SK-N-SH treated with all-trans-retinoic acid at 6 μM for 48 hours (cell line): ENCODE measurements around the gene ROBO1.

ENCODE experiments used
- ATAC-seq: fragments of 200-7000 bp; cut with Tn5 transposase; 3 replicates; pipeline ENCODE4 v1.9.1; 2020; ENCODE audit warnings: mild to moderate bottlenecking, moderate library complexity
- ARNTL ChIP-seq: fragments of 450-650 bp; formaldehyde crosslinking; IDR thresholded peaks from 2 replicates; pipeline ENCODE4 v1.5.0; 2020; ENCODE audit warnings: low read depth, mild to moderate bottlenecking, moderate library complexity, borderline replicate concordance
- CSDC2 ChIP-seq: fragments of 250-450 bp; sonication (Bioruptor Pico); IDR thresholded peaks from 2 replicates; pipeline ENCODE4 v1.5.0; 2020; ENCODE audit warnings: mild to moderate bottlenecking, moderate library complexity
- CSRNP3 ChIP-seq: fragments of 250-450 bp; sonication (Bioruptor Pico); IDR thresholded peaks from 2 replicates; pipeline ENCODE4 v1.5.1; 2021; ENCODE audit warnings: mild to moderate bottlenecking, moderate library complexity
- ESRRG ChIP-seq: fragments of 250-450 bp; sonication (Bioruptor Pico); IDR thresholded peaks from 2 replicates; pipeline ENCODE4 v1.6.1; 2021; ENCODE audit warnings: mild to moderate bottlenecking
- GLIS3 ChIP-seq: fragments of 250-450 bp; sonication (Bioruptor Pico); IDR thresholded peaks from 2 replicates; pipeline ENCODE4 v1.5.0; 2020; ENCODE audit warnings: mild to moderate bottlenecking, moderate library complexity
- ISL1 ChIP-seq: fragments of 250-450 bp; sonication (Bioruptor Pico); IDR thresholded peaks from 2 replicates; pipeline ENCODE4 v2.1.2; 2022; ENCODE audit warnings: mild to moderate bottlenecking, moderate library complexity
- OSR1 ChIP-seq: fragments of 250-450 bp; sonication (Bioruptor Pico); IDR thresholded peaks from 2 replicates; pipeline ENCODE4 v1.8.0; 2022; ENCODE audit warnings: moderate library complexity, mild to moderate bottlenecking, inconsistent platforms
- PPARA ChIP-seq: fragments of 250-450 bp; sonication (Bioruptor Pico); IDR thresholded peaks from 2 replicates; pipeline ENCODE4 v1.5.0; 2020; ENCODE audit warnings: mild to moderate bottlenecking, borderline replicate concordance
- RARB ChIP-seq: fragments of 250-450 bp; sonication (Bioruptor Pico); IDR thresholded peaks from 2 replicates; pipeline ENCODE4 v1.8.0; 2021; ENCODE audit warnings: mild to moderate bottlenecking, moderate library complexity
- SNAI2 ChIP-seq: fragments of 250-450 bp; sonication (Bioruptor Pico); IDR thresholded peaks from 2 replicates; pipeline ENCODE4 v1.5.0; 2020; ENCODE audit warnings: mild to moderate bottlenecking, moderate library complexity
- TCF4 ChIP-seq: fragments of 250-450 bp; sonication (Bioruptor Pico); IDR thresholded peaks from 2 replicates; pipeline ENCODE4 v1.8.0; 2021; ENCODE audit warnings: mild to moderate bottlenecking, moderate library complexity, borderline replicate concordance
- ZC3H10 ChIP-seq: fragments of 250-450 bp; sonication (Bioruptor Pico); IDR thresholded peaks from 2 replicates; pipeline ENCODE4 v1.5.1; 2021; ENCODE audit warnings: mild to moderate bottlenecking, moderate library complexity
- ZFP3 ChIP-seq: fragments of 250-450 bp; sonication (Bioruptor Pico); IDR thresholded peaks from 2 replicates; pipeline ENCODE4 v1.5.0; 2020; ENCODE audit warnings: mild to moderate bottlenecking, moderate library complexity
- ZFP30 ChIP-seq: fragments of 450-650 bp; formaldehyde crosslinking; IDR thresholded peaks from 2 replicates; pipeline ENCODE4 v1.5.0; 2022; ENCODE audit warnings: mild to moderate bottlenecking, moderate library complexity
- ZNF565 ChIP-seq: fragments of 450-650 bp; formaldehyde crosslinking; conservative IDR thresholded peaks from 2 replicates; pipeline ENCODE4 v1.5.0; 2020; ENCODE audit warnings: low read depth, mild to moderate bottlenecking, moderate library complexity
- ZNF70 ChIP-seq: fragments of 450-650 bp; formaldehyde crosslinking; IDR thresholded peaks from 2 replicates; pipeline ENCODE4 v1.5.0; 2020; ENCODE audit warnings: mild to moderate bottlenecking, moderate library complexity
- ZNF8 ChIP-seq: fragments of 450-650 bp; formaldehyde crosslinking; IDR thresholded peaks from 2 replicates; pipeline ENCODE4 v1.5.0; 2020; ENCODE audit warnings: mild to moderate bottlenecking, moderate library complexity
- TF ChIP-seq, protein P1 (sequence below): fragments of 250-450 bp; sonication (Bioruptor Pico); IDR thresholded peaks from 2 replicates; pipeline ENCODE4 v1.8.0; 2020; ENCODE audit warnings: mild to moderate bottlenecking, moderate library complexity, borderline replicate concordance
- TF ChIP-seq, protein P2 (sequence below): fragments of 250-450 bp; sonication (Bioruptor Pico); IDR thresholded peaks from 2 replicates; pipeline ENCODE4 v1.5.0; 2020; ENCODE audit warnings: mild to moderate bottlenecking, moderate library complexity
- TF ChIP-seq, protein P3 (sequence below): fragments of 250-450 bp; sonication (Bioruptor Pico); IDR thresholded peaks from 2 replicates; pipeline ENCODE4 v1.8.0; 2021; ENCODE audit warnings: low read depth, mild to moderate bottlenecking, moderate library complexity, borderline replicate concordance
- TF ChIP-seq, protein P4 (sequence below): fragments of 250-450 bp; sonication (Bioruptor Pico); IDR thresholded peaks from 2 replicates; pipeline ENCODE4 v1.5.1; 2020; ENCODE audit warnings: low read depth, mild to moderate bottlenecking, moderate library complexity

The ROBO1 gene

DNA sequence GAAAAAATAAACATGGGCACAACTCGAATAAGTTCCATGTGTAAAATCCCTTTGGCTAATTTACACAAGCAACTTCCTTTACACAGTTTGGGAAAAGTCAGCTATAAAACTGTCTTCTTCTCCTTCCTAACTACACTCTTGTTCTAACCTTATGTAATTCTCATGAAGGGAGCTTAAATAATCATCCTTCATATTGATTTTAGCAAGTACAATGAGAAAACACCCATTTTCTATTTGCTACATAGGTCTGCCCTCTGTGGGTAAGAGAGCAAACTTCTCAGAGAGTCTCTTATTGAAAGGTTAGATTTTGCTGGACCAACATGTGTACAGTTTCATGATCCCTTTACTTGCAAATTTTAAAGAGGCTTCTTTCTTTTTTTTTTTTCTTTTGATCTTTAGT lies 398.5 kb downstream of the ROBO1 start (continued):
- TF ChIP-seq, protein P1, sequence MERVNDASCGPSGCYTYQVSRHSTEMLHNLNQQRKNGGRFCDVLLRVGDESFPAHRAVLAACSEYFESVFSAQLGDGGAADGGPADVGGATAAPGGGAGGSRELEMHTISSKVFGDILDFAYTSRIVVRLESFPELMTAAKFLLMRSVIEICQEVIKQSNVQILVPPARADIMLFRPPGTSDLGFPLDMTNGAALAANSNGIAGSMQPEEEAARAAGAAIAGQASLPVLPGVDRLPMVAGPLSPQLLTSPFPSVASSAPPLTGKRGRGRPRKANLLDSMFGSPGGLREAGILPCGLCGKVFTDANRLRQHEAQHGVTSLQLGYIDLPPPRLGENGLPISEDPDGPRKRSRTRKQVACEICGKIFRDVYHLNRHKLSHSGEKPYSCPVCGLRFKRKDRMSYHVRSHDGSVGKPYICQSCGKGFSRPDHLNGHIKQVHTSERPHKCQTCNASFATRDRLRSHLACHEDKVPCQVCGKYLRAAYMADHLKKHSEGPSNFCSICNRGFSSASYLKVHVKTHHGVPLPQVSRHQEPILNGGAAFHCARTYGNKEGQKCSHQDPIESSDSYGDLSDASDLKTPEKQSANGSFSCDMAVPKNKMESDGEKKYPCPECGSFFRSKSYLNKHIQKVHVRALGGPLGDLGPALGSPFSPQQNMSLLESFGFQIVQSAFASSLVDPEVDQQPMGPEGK, result no peak
- TF ChIP-seq ISL1 (CRISPR knock-in tag) (no peak), ARNTL (CRISPR knock-in tag) (no peak), ZC3H10 (CRISPR knock-in tag) (no peak)

DNA sequence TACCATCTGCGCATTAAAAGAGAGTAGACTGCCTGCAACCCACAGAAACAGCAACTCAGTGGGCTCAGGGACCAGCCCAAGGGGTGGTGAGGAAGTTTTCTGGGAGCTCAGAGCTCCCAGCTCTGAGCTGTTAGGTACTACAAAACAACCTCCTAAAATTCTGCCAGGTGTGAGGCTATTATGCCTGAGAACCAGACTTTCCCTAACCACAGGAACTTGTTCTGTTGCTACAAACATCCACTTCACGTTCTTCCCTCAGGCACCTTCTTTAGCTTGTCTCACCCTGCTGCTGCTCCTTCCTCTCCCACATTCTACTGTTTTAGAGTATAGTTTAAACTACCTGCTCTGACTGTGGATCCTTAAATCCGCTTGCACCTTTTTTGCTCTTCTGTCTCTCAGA lies 399.4 kb downstream of the ROBO1 start:
- no peak for TF ChIP-seq ZFP30 (CRISPR knock-in tag)
- TF ChIP-seq, protein P1, result no peak
- TF ChIP-seq ZNF70 (CRISPR knock-in tag), result no peak
- TF ChIP-seq PPARA (CRISPR knock-in tag), result no peak
- TF ChIP-seq ZC3H10 (CRISPR knock-in tag), result no peak
- no peak for TF ChIP-seq RARB
- no peak for TF ChIP-seq ZNF565 (CRISPR knock-in tag)
- TF ChIP-seq ZFP3 (CRISPR knock-in tag), result no peak
- TF ChIP-seq TCF4, result no peak
- no peak for TF ChIP-seq GLIS3 (CRISPR knock-in tag)
- ATAC-seq, result no peak

DNA sequence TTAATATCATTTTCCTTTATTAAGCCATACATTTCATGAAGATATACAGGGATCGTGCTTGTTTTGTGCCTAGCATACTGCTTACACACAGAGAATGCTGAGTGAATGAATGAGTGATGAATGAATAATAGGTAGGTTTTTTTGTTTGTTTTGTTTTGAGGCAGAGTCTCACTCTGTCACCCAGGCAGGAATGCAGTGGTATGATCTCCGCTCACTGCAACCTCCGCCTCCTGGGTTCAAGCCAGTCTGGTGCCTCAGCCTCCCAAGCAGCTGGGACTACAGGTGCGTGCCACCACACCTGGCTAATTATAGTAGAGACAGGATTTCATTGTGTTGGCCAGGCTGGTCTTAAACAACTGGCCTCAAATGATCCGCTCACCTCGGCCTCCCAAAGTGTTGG lies 400.0 kb downstream of the ROBO1 start:
- no peak for TF ChIP-seq SNAI2 (CRISPR knock-in tag)
- TF ChIP-seq, protein P2, sequence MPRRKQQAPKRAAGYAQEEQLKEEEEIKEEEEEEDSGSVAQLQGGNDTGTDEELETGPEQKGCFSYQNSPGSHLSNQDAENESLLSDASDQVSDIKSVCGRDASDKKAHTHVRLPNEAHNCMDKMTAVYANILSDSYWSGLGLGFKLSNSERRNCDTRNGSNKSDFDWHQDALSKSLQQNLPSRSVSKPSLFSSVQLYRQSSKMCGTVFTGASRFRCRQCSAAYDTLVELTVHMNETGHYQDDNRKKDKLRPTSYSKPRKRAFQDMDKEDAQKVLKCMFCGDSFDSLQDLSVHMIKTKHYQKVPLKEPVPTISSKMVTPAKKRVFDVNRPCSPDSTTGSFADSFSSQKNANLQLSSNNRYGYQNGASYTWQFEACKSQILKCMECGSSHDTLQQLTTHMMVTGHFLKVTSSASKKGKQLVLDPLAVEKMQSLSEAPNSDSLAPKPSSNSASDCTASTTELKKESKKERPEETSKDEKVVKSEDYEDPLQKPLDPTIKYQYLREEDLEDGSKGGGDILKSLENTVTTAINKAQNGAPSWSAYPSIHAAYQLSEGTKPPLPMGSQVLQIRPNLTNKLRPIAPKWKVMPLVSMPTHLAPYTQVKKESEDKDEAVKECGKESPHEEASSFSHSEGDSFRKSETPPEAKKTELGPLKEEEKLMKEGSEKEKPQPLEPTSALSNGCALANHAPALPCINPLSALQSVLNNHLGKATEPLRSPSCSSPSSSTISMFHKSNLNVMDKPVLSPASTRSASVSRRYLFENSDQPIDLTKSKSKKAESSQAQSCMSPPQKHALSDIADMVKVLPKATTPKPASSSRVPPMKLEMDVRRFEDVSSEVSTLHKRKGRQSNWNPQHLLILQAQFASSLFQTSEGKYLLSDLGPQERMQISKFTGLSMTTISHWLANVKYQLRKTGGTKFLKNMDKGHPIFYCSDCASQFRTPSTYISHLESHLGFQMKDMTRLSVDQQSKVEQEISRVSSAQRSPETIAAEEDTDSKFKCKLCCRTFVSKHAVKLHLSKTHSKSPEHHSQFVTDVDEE (CRISPR knock-in tag), result no peak
- TF ChIP-seq ESRRG (CRISPR knock-in tag), result no peak
- TF ChIP-seq ZNF8, result no peak
- ATAC-seq, result no peak

DNA sequence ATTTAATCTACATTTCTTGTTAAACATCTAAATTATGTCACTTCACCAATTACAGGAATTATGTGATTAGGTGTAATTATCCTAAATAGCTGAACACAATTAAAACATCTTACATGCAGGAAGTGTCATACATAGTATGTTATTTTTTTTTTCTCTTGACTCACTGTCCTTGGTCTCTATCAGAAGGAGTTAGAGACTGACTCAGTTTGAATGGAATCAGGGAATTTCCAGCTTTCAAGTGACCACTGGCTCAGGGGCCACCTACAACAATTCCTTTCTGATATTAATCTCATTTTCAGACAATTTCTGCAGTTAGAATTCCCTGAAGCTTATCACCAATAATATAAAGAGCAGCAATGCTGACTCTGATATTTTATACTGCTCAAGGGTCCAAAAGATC lies 400.7 kb downstream of the ROBO1 start:
- peak; percentile 60; the same call in 2 of the 3 replicates for ATAC-seq
- TF ChIP-seq RARB (no peak), ZC3H10 (CRISPR knock-in tag) (no peak)

DNA sequence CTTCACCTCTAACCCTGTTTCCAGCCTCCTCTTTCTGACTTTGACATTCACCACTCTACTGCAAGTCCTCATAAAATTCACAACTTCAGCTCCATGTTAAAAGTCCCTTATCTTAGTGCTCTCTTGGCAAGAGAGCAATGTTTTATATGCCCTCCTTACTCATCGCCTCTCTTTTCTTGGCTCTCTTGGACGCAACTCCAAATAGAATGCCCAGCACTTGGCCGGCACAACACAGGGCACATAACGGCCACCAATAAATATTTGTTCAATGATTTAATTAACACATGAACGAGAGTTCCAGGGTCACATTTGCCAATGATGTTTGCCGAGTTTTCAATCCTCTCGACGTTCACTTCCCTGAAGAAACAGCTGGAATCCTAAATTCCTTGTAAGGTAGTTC lies 401.4 kb downstream of the ROBO1 start:
- TF ChIP-seq ISL1 (CRISPR knock-in tag) (no peak), GLIS3 (CRISPR knock-in tag) (no peak), ZNF565 (CRISPR knock-in tag) (no peak), ZNF8 (no peak), ARNTL (CRISPR knock-in tag) (no peak)
- ATAC-seq, result no peak

GRCh38 chr3:79364784-79365183 lies 403.0 kb downstream of the ROBO1 start:
- no peak for ATAC-seq
- TF ChIP-seq ZC3H10 (CRISPR knock-in tag) (no peak), CSDC2 (CRISPR knock-in tag) (no peak), RARB (no peak), CSRNP3 (CRISPR knock-in tag) (no peak), OSR1 (CRISPR knock-in tag) (no peak), SNAI2 (CRISPR knock-in tag) (no peak), ZFP30 (CRISPR knock-in tag) (no peak), ZFP3 (CRISPR knock-in tag) (no peak)
- TF ChIP-seq, protein P3, sequence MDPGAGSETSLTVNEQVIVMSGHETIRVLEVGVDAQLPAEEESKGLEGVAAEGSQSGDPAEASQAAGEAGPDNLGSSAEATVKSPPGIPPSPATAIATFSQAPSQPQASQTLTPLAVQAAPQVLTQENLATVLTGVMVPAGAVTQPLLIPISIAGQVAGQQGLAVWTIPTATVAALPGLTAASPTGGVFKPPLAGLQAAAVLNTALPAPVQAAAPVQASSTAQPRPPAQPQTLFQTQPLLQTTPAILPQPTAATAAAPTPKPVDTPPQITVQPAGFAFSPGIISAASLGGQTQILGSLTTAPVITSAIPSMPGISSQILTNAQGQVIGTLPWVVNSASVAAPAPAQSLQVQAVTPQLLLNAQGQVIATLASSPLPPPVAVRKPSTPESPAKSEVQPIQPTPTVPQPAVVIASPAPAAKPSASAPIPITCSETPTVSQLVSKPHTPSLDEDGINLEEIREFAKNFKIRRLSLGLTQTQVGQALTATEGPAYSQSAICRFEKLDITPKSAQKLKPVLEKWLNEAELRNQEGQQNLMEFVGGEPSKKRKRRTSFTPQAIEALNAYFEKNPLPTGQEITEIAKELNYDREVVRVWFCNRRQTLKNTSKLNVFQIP (CRISPR knock-in tag), result no peak
- TF ChIP-seq, protein P4, sequence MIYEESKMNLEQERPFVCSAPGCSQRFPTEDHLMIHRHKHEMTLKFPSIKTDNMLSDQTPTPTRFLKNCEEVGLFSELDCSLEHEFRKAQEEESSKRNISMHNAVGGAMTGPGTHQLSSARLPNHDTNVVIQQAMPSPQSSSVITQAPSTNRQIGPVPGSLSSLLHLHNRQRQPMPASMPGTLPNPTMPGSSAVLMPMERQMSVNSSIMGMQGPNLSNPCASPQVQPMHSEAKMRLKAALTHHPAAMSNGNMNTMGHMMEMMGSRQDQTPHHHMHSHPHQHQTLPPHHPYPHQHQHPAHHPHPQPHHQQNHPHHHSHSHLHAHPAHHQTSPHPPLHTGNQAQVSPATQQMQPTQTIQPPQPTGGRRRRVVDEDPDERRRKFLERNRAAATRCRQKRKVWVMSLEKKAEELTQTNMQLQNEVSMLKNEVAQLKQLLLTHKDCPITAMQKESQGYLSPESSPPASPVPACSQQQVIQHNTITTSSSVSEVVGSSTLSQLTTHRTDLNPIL (CRISPR knock-in tag), result no peak
- TF ChIP-seq, protein P1, result no peak
